IPS-11a (cell line): Measurements from ENCODE around the gene PIPOX.

Experiments
- H3K4me3 ChIP-seq: one replicate; pipeline ENCODE4 v1.5.1; 2013; ENCODE audit warnings: low read depth, low read length, control low read depth

The PIPOX gene

DNA sequence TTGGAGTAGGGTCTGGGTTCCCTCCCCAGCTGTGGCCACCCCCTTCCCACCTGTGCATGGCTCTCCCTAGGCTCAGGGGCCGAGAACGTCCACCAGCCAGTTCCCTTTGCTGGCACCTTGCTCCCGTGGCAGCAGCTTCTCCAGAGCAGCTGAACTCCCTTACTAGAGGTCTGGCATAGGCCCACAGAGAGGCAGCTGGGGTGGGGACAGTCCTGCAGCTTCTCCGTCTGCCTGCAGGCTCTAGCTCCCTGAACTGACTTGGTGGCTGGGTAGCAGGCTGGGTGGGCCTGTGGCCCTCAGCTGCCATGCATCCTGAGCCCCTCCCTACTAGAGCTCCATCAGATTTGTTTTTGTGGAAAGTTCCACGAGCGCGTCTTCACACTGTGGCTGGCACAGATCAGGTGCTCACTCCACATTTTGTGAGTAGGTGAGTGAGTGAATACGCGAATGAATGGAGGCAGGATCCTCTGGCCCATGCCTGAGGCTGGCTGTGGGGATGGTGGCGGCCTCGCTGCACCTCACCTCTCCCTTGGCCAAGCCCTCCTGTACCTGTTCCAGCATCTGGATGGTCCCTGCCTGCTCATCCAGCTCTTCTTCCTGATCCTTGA, 51.3 kb downstream of the PIPOX start:
- no peak overlapping the region for H3K4me3 ChIP-seq

GRCh38 chr17:29095439-29095838, 52.5 kb downstream of the PIPOX start:
- no peak overlapping the region for H3K4me3 ChIP-seq

- no peak overlapping the region for H3K4me3 ChIP-seq
Measured at GRCh38 chr17:29096094-29096493, 53.2 kb downstream of the PIPOX start.

DNA sequence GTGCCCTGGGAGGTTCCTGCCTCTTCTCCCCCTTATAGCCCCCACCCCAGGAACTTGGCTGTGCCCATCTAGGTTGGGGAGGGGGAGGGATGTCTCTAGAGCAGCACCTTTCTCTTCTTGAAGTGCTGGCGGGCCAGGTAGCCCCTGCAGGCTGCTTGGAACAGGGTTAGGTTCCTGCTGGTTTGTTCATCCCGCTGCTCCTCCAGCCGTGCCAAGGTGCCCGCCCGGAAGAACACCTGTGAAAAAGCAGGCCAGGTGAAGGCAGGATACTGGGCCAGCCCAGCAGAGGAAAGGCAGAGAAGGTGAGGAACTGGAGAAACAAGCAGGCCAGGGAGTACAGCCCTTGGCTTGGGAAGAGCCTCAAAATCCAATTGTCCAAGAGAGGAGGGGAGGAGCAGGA, 56.6 kb downstream of the PIPOX start:
- H3K4me3 ChIP-seq: no peak overlapping the region

GRCh38 chr17:29100296-29100695, 57.4 kb downstream of the PIPOX start:
- H3K4me3 ChIP-seq: no peak overlapping the region

DNA sequence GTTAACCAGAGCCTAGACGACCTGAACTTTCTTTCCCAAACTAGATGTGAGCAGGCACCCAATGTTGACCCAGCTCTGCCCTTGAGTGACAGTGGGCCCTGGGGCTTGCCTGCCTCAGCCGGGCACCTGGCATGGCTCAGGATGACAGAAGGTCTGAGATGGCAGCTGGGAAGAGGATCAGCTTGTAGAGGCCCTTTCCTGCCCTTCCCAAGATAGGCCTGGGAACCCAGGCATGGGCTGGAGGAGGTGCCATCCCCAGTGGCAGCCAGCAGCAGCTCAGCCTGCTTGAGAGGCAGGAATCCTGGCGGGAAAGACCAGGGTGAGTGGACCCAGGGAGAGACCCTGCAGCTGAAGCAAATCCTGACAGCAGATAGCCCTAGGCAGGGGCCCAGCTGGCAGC, 59.1 kb downstream of the PIPOX start:
- H3K4me3 ChIP-seq: no peak overlapping the region

DNA sequence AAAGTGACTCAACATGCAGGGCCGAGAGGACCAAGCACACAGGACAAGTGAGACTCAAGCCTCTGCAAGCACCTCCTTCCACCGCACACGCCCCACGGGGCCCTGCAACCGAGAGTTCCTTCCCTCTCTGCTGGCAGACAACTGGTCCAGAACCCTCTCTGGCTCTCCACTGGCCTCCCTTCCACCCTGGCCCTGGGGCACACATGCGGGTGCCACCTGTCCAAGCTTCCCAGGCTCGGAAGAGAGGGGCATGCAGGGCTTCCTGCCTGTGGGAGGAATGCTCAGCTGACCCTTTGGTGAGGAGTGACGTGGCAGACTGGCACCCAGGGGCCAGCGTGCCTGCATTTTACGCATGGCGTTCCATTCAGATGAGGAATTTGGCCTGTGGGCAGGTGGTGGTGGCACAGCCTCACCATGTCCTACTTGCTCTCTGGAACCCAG, 59.8 kb downstream of the PIPOX start:
- no peak overlapping the region for H3K4me3 ChIP-seq

DNA sequence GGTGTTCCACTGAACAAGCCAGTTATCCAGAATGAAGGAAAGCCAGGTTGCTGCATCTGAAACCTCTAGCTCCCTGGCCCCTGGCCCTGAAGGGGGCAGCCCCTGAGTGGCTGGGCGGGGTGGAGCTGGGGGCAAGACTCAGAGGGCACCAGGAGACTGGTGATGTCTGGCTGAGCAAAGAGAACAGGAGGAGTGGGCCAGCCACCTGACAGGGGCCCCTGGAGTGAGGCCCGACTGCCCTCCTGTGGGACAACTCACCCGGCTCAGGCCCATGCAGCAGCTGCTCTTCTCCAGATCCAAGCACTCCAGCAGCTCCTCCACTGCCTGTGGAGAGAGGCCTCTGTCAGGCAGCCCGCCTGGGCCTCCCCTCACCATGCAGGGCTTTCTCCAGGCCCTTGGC, 60.4 kb downstream of the PIPOX start:
- H3K4me3 ChIP-seq: no peak overlapping the region
